Upper lobe of right lung (tissue), 1 donor: Measurements from ENCODE around the gene GPX5. TPM values are rescaled to one million over a fixed set of nuclear protein-coding genes. Genes with fewer than 3 reads are reported as not detected.

Experiments
- ATAC-seq: fragments of 200-7000 bp; cut with Tn5 transposase; one replicate; pipeline ENCODE4 v1.9.1; 2020; ENCODE audit warnings: mild to moderate bottlenecking, moderate library complexity
- DNase-seq: peaks from one replicate; pipeline ENCODE4 v3.0.0-alpha.2; 2020
- H3K27ac ChIP-seq: fragments of 200-600 bp; one replicate; pipeline ENCODE4 v1.8.0; 2022
- H3K27me3 ChIP-seq: fragments of 200-600 bp; one replicate; pipeline ENCODE4 v1.8.0; 2022; ENCODE audit warnings: mild to moderate bottlenecking
- H3K36me3 ChIP-seq: fragments of 200-600 bp; one replicate; pipeline ENCODE4 v1.8.0; 2022
- H3K4me1 ChIP-seq: fragments of 200-600 bp; one replicate; pipeline ENCODE4 v1.8.0; 2022
- H3K4me3 ChIP-seq: fragments of 200-600 bp; one replicate; pipeline ENCODE4 v1.8.0; 2022; ENCODE audit warnings: mild to moderate bottlenecking
- H3K9me3 ChIP-seq: fragments of 200-600 bp; one replicate; pipeline ENCODE4 v1.8.0; 2022
- CTCF ChIP-seq: fragments of 200-600 bp; IDR thresholded peaks from one replicate; pipeline ENCODE4 v1.8.0; 2022; ENCODE audit warnings: antibody characterized with exemption
- intact Hi-C: fragments of 100-400 bp; cut with DNase I; formaldehyde crosslinking; loops from one replicate; pipeline ENCODE4 v1.11.0; 2022
- total RNA-seq: library from RNA; stranded (reverse); fragmentation: NEBNext Ultra II Directional; extraction: Animal tissue kit (Norgen Biotek cat#: 25700); gene quantifications from one replicate; pipeline ENCODE4 v1.2.1, GENCODE V29; 2021
- donor health status: DM: no; HTN: yes; CAD: no; lungs with severe emphysema.

The GPX5 gene
- total RNA-seq, 1 donor from 2014 or later: not detected

DNA sequence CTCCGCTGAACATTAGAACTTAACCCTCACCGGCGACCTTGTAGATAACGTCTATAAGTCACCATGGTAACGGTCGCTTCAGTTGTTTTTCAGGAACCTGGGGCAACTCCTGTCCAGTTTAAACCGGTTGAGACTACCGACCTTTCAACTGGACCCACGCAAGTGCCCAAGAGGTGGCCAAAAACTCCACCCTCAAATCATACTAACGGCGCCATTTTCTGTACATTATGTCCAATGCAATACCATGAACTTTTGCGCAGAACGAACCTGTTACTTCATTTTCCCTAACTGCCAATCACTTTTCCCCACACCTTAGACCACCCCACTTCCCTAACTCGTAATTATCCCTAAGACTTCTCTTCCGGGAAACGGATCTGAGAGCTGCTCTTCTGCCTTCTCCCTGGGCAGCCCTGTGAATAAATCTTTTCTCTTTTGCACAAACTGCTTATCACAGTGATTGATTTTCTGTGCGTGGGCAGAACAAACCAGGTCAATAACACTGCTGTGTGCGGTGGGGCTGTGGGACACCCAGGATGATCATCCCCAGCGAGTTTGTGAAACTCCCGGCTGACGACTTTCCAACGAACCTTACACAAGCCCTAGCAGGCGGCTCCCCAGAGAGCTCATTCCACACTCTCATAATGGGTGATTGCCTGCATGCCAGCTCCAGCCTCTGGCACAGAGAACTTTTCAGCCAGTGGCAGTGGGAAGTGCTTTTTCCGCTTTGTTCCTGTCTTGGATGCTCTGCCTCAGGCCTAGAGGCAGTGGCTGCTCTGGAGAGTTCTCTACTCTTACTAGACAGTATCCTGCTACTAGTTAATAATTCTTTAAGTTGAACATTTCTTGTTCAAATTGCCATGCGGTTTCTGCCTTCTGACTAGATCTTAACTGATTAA lies 28.6 kb downstream of the GPX5 start:
- Histone ChIP-seq H3K27ac (no peak overlapping the region), H3K27me3 (peaks cover 10% of the 10 kb centered on the region), H3K36me3 (no peaks in the 10 kb centered on the region), H3K4me3 (no peak overlapping the region), H3K4me1 (no peaks in the 10 kb centered on the region), H3K9me3 (no peaks in the 10 kb centered on the region)
- ATAC-seq: peak; percentile 38
- no peak for DNase-seq
- intact Hi-C loops: no loop called here
- TF ChIP-seq CTCF: no peak

- Histone ChIP-seq H3K27ac (no peak overlapping the region), H3K4me1 (no peaks in the 10 kb centered on the region), H3K27me3 (peaks cover 10% of the 10 kb centered on the region), H3K36me3 (no peaks in the 10 kb centered on the region), H3K9me3 (no peaks in the 10 kb centered on the region), H3K4me3 (no peak overlapping the region)
- no peak for DNase-seq
- intact Hi-C loops: no loop called here
- no peak for ATAC-seq
- no peak for TF ChIP-seq CTCF
Measured at GRCh38 chr6:28555136-28555535, 29.5 kb downstream of the GPX5 start.

DNA sequence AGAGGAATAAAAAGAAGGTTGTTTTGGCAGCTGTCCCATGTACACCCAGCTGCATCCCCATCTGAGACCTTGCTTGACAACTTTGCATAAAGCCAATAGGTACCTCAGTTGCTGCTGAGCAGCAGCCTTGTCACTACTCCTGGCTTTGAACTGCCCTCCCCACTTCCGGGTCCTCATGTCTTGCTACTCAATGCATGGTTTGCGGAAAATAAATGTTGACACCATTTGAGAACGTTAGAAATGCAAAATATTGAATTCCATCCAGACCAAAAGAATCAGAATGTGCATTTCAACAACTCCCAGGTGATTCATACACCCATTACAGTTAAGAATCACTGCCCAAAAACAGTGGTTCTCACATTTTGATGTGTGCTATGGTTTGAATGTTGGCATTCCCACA lies 32.9 kb downstream of the GPX5 start:
- no peak overlapping the region for H3K4me3 ChIP-seq
- peaks cover 6% of the 10 kb centered on the region for H3K27me3 ChIP-seq
- intact Hi-C loops: no loop called here
- TF ChIP-seq CTCF: no peak
- H3K4me1 ChIP-seq: no peaks in the 10 kb centered on the region
- H3K36me3 ChIP-seq: no peaks in the 10 kb centered on the region
- DNase-seq (no peak), ATAC-seq (no peak)
- H3K9me3 ChIP-seq: no peaks in the 10 kb centered on the region
- no peak overlapping the region for H3K27ac ChIP-seq

DNA sequence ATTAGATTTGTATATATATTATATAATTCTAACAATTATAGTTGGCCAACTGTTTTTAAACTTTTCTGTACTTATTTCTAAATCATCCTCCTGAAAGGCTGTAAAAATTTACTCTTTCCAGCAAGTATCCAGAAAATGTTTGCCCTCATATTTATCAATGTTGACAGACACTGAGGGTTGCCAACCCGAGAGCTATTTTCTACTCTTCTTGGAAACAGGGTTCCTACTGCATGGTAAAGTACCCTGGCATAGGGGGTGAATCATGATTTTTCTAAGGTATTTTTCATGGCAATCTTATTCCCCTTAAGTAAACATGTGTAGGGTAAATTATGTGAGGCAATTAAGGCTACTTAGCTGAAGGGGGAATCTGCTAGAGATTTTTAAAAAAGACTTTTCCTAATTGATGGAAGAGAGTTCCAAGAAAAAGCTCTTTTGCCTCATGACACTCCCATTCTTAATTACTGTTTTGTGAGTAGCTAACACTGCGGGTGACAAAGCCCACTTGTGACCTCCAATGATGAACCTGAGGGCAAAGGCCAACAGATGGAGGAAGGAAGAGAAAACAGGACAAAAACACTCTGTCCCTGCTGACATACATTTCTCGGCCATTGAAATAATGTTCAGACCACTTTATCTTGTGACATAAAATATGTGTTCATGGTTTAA lies 37.9 kb downstream of the GPX5 start:
- Histone ChIP-seq H3K4me1 (no peaks in the 10 kb centered on the region), H3K4me3 (no peak overlapping the region), H3K27ac (no peak overlapping the region), H3K9me3 (no peaks in the 10 kb centered on the region), H3K36me3 (no peaks in the 10 kb centered on the region), H3K27me3 (no peaks in the 10 kb centered on the region)
- ATAC-seq (no peak), DNase-seq (no peak)
- no peak for TF ChIP-seq CTCF
- intact Hi-C loops: no loop called here

- intact Hi-C loops: no loop called here
- no peaks in the 10 kb centered on the region for H3K4me1 ChIP-seq
- ATAC-seq (no peak), DNase-seq (no peak)
- no peak for TF ChIP-seq CTCF
- H3K36me3 ChIP-seq: no peaks in the 10 kb centered on the region
- no peak overlapping the region for H3K4me3 ChIP-seq
- no peaks in the 10 kb centered on the region for H3K9me3 ChIP-seq
- no peak overlapping the region for H3K27ac ChIP-seq
- H3K27me3 ChIP-seq: no peaks in the 10 kb centered on the region
Measured at GRCh38 chr6:28565823-28566526, 40.3 kb downstream of the GPX5 start.
